Thyroid gland (tissue), 4 donors: Measurements from ENCODE around the gene PNPLA5.

ENCODE experiments used
- POLR2A ChIP-seq, 2 donors: fragments of 450-650 bp; IDR thresholded peaks; one replicate each; pipeline ENCODE4 v1.6.1; 2017; ENCODE audit warnings: antibody characterized with exemption in 2 of 2, mild to moderate bottlenecking in 2 of 2, moderate library complexity in 1 of 2
- TF ChIP-seq, protein P1 (sequence below), 6 experiments: fragments of 200-600 bp in 3 of 6; fragments of 450-650 bp in 3 of 6; sonication (generic) in 3 of 6; IDR thresholded peaks; one replicate each; pipeline ENCODE4 v1.5.1; 2016 to 2019; ENCODE audit warnings: antibody characterized with exemption in 6 of 6, mild to moderate bottlenecking in 2 of 6, inconsistent platforms in 1 of 6, moderate library complexity in 1 of 6

DNA sequence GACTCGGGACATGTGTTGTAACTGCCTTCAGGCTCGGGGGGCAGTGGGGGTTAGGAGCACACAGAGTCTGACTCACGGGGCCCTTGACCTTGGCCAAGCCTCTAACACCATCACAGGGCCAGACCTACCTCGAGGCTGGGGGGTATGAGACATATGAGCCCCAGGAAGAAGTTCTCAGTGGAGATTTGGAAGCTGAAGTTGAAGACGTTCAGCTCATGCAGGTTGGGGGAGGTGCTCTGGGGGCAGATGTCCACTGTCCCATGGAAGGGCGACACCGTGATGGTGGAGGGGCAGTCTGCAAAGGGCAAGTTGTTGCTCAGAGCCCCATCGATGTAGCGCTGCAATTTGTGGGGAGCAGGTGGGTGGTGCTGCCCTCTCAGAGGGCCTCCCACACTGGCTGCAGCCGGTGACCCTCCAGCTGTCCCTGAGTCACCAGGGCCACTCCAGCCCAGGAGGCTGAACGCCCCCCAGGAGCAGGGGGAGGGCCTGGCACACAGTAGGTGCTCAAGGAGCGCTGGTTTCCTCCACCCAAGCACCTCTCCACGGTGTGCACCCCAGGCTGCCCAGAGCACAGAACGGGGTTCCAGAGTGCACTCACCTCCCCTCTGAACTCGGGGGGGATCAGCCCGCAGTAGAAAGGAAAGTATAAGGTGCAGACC, 2.5 kb downstream of the PNPLA5 start:
- TF ChIP-seq, protein P1, sequence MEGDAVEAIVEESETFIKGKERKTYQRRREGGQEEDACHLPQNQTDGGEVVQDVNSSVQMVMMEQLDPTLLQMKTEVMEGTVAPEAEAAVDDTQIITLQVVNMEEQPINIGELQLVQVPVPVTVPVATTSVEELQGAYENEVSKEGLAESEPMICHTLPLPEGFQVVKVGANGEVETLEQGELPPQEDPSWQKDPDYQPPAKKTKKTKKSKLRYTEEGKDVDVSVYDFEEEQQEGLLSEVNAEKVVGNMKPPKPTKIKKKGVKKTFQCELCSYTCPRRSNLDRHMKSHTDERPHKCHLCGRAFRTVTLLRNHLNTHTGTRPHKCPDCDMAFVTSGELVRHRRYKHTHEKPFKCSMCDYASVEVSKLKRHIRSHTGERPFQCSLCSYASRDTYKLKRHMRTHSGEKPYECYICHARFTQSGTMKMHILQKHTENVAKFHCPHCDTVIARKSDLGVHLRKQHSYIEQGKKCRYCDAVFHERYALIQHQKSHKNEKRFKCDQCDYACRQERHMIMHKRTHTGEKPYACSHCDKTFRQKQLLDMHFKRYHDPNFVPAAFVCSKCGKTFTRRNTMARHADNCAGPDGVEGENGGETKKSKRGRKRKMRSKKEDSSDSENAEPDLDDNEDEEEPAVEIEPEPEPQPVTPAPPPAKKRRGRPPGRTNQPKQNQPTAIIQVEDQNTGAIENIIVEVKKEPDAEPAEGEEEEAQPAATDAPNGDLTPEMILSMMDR (IDR thresholded peaks at IDR 0.05), result no peak
- TF ChIP-seq POLR2A (IDR thresholded peaks at IDR 0.05), result no peak
